ENCODE data around the gene DENND10. TPM values are rescaled to one million over a fixed set of nuclear protein-coding genes. Genes with fewer than 3 reads are reported as not detected.

Gene DENND10
- total RNA-seq = 58.1 and 67.7 TPM in 2 replicates

GRCh38 chr10:119103903-119104653, at the start of gene DENND10:
DENND10 (plus strand) TSS chr10:119104113; CDS start chr10:119104143, 30 bp downstream.

DNA sequence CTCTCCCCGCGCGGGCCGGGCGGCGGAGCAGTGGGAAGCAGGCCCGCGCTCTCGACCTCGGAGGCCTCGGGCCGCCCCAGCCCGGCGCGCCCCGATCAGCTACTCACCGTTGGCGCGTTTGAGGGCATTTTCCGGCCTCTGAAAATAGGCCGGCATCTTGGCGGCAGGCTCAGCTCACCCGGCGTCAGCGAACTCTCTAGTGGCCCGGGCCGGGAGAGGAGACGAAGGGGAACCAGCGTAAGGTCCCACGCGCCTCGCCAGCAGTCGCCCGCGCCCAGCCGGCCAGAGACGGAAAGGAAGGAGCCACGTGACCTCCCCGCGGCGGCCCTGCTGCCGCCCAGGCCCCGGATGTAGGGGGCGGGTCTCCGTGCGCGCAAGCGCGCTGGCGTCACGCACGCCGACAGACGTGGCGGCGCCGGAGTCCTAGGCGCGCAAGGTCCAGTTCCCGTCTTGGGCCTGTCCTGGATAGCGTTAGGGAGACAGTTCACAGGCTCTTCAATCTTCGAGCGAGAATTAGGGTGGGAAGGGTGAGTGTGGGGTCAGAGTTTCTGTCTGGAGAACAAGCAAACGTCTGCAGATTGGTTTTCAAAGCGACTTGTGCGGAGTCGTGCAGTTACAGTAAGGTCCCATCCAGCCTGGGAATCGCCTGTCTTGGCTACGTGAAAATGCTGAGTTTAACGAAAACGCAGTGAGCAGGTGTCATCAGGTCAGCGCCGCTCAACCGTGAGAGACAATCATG, 23.2 kb upstream of the DENND10 start, which contains the start of gene EIF3A:
Gene EIF3A, minus strand, starts transcription at position 297 of the 739 bp plus-strand sequence. Its CDS starts 141 bp downstream, at position 156.

GRCh38 chr10:119165171-119166117, 61.5 kb downstream of the DENND10 start, which contains the start of gene SFXN4:
SFXN4 (minus strand) TSS chr10:119165714; CDS start chr10:119165647, 67 bp downstream.

GRCh38 chr10:119178372-119179119, 74.6 kb downstream of the DENND10 start, which contains the start of gene PRDX3:
PRDX3 (minus strand) TSS chr10:119178812; CDS start chr10:119178790, 22 bp downstream.

Small RNA genes within 50 kb of the gene (small RNA-seq; reads per million reads assigned to genes)
- not detected for gene AL355598.1
- 0.08 reads per million for gene RF00413
- gene SNORA19 = 0.13 reads per million

Other genes starting within 250 kb of the DENND10 start
- 0.48 and 0.65 TPM in 2 replicates for gene NANOS1, start 74.4 kb upstream of the DENND10 start, total RNA-seq
- 113 and 141 TPM in 2 replicates for gene EIF3A, start 23.3 kb upstream of the DENND10 start, total RNA-seq
- 14.4 and 14.7 TPM in 2 replicates for gene SFXN4, start 61.6 kb downstream of the DENND10 start, total RNA-seq
- gene PRDX3, start 74.7 kb downstream of the DENND10 start, total RNA-seq = 130 and 171 TPM in 2 replicates
- 34.3 and 43.5 TPM in 2 replicates for gene GRK5, start 103.5 kb downstream of the DENND10 start, total RNA-seq

All from vein endothelial cell (primary cell).